Nephron progenitor cell (in vitro differentiated cells): ENCODE data around the gene ANKRD45.
"Not testable (repeated sequence)": the region's sequence is repeated elsewhere in the genome, so short reads cannot be mapped to it uniquely, and the experiment has no call there.

Experiments used
- DNase-seq: peaks from one replicate; pipeline ENCODE4 v3.0.0; 2021
- H3K27ac Mint-ChIP-seq: 2 replicates; pipeline ENCODE4 v1.8.0; 2021; ENCODE audit warnings: mild to moderate bottlenecking, moderate library complexity, mixed read lengths
- H3K27me3 Mint-ChIP-seq: 2 replicates; pipeline ENCODE4 v1.8.0; 2021; ENCODE audit warnings: mild to moderate bottlenecking, low read depth, mixed read lengths; ENCODE audit not compliant: poor library complexity
- H3K36me3 Mint-ChIP-seq: 2 replicates; pipeline ENCODE4 v1.8.0; 2021; ENCODE audit warnings: low read depth, mixed read lengths
- H3K4me1 Mint-ChIP-seq: 2 replicates; pipeline ENCODE4 v1.8.0; 2021; ENCODE audit warnings: mixed read lengths
- H3K4me3 Mint-ChIP-seq: 2 replicates; pipeline ENCODE4 v1.8.0; 2021; ENCODE audit warnings: mild to moderate bottlenecking, moderate library complexity, mixed read lengths
- H3K9me3 Mint-ChIP-seq: 2 replicates; pipeline ENCODE4 v1.8.0; 2021; ENCODE audit warnings: mild to moderate bottlenecking, moderate library complexity, mixed read lengths
- TF ChIP-seq, protein P1 (sequence below): fragments of 200-600 bp; sonication (generic); IDR thresholded peaks from 2 replicates; pipeline ENCODE4 v1.5.0; 2021; ENCODE audit warnings: antibody characterized with exemption

The ANKRD45 gene

DNA sequence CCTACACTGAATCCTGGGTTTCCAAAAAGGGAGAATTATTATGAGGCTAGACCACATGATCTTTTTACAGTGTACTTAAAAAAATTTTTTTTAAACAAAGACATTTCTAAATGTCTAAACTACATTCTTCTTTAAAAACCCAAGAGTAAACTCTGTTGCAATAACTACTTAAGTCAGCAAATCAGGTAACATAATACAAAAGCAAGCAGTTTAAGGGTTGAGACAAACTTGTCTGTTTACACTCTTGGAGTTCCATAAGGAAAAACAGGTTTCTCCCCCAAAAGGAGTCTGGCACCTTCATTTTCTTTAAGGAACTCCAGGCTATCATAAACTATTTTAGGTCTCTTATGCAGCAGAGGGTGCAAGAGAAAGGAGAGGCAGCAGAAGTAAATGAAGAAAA lies 12.5 kb upstream of the ANKRD45 start:
- Mint-ChIP-seq H3K27ac (peak overlapping the region; percentile 62), H3K4me3 (no peak overlapping the region), H3K36me3 (peaks cover 31% of the 10 kb centered on the region), H3K27me3 (no peaks in the 10 kb centered on the region), H3K4me1 (peaks cover 29% of the 10 kb centered on the region), H3K9me3 (peaks cover 35% of the 10 kb centered on the region)
- TF ChIP-seq, protein P1, sequence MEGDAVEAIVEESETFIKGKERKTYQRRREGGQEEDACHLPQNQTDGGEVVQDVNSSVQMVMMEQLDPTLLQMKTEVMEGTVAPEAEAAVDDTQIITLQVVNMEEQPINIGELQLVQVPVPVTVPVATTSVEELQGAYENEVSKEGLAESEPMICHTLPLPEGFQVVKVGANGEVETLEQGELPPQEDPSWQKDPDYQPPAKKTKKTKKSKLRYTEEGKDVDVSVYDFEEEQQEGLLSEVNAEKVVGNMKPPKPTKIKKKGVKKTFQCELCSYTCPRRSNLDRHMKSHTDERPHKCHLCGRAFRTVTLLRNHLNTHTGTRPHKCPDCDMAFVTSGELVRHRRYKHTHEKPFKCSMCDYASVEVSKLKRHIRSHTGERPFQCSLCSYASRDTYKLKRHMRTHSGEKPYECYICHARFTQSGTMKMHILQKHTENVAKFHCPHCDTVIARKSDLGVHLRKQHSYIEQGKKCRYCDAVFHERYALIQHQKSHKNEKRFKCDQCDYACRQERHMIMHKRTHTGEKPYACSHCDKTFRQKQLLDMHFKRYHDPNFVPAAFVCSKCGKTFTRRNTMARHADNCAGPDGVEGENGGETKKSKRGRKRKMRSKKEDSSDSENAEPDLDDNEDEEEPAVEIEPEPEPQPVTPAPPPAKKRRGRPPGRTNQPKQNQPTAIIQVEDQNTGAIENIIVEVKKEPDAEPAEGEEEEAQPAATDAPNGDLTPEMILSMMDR = no peak
- no peak for DNase-seq

DNA sequence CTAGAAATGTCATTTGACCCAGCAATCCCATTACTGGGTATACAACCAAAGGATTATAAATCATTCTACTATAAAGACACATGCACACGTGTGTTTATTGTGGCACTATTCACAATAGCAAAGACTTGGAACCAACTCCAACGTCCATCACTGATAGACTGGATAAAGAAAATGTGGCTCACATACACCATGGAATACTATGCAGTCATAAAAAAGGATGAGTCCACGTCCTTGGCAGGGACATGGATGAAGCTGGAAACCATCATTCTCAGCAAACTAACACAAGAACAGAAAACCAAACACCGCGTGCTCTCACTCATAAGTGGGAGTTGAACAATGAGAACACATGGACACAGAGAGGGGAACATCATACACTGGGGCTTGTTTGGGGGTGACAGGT lies 10.5 kb upstream of the ANKRD45 start:
- H3K27ac Mint-ChIP-seq, H3K27me3 Mint-ChIP-seq, DNase-seq, H3K4me3 Mint-ChIP-seq: not testable (repeated sequence)
- peaks cover 47% of the 10 kb centered on the region for H3K36me3 Mint-ChIP-seq
- H3K4me1 Mint-ChIP-seq = peaks cover 19% of the 10 kb centered on the region
- H3K9me3 Mint-ChIP-seq = peaks cover 50% of the 10 kb centered on the region

DNA sequence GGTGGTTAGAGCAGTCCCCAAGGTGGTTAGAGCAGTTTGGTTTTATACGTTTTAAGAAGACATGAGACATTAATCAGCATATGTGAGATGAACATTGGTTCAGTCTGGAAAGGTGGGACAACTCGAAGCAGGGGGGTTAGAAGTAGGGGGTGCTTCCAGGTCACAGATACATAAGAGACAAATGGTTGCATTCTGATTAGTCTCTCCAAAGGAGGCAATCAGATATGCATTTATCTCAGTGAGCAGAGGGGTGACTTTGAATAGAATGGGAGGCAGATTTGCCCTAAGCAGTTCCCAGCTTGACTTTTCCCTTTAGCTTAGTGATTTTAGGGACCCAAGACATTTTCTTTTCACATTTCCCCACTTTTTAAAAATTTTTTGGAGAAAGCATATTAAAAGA lies 4.8 kb upstream of the ANKRD45 start:
- peaks cover 73% of the 10 kb centered on the region for H3K36me3 Mint-ChIP-seq
- H3K4me3 Mint-ChIP-seq, DNase-seq, H3K27ac Mint-ChIP-seq, H3K27me3 Mint-ChIP-seq, H3K4me1 Mint-ChIP-seq: not testable (repeated sequence)
- peaks cover 48% of the 10 kb centered on the region for H3K9me3 Mint-ChIP-seq

GRCh38 chr1:173666646-173667045 lies 3.0 kb downstream of the ANKRD45 start:
- Mint-ChIP-seq H3K4me3 (no peak overlapping the region), H3K4me1 (peaks cover 7% of the 10 kb centered on the region), H3K36me3 (peaks cover 19% of the 10 kb centered on the region), H3K27ac (no peak overlapping the region), H3K9me3 (no peaks in the 10 kb centered on the region), H3K27me3 (peaks cover 19% of the 10 kb centered on the region)
- TF ChIP-seq, protein P1 = no peak
- no peak for DNase-seq

DNA sequence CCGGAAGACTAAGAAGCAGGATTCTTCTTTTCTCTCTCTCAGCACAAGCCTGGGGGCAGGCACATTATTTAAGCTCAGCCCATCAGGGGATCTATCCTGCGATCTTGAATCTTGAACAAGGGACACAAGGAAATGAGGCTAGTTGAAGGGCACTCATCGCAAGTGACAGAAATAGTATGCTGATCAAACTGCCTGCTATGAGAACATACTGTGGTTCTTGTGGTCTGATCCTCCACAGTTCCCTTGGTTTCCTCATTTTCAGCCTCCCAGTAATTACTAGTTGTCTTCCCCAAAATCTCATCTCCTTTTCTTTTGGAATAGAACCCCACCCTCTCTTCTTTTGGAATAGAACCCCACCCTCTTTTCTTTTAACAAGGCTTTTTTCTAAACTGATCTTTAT lies 6.5 kb downstream of the ANKRD45 start:
- Mint-ChIP-seq H3K36me3 (peaks cover 24% of the 10 kb centered on the region), H3K4me3 (no peak overlapping the region), H3K4me1 (no peaks in the 10 kb centered on the region), H3K27me3 (peaks cover 14% of the 10 kb centered on the region), H3K9me3 (no peaks in the 10 kb centered on the region), H3K27ac (no peak overlapping the region)
- TF ChIP-seq, protein P1 = no peak
- no peak for DNase-seq

- H3K27ac Mint-ChIP-seq = no peak overlapping the region
- H3K36me3 Mint-ChIP-seq = peaks cover 30% of the 10 kb centered on the region
- DNase-seq = no peak
- H3K9me3 Mint-ChIP-seq = no peaks in the 10 kb centered on the region
- H3K27me3 Mint-ChIP-seq = peaks cover 9% of the 10 kb centered on the region
- TF ChIP-seq, protein P1 = no peak
- no peaks in the 10 kb centered on the region for H3K4me1 Mint-ChIP-seq
- H3K4me3 Mint-ChIP-seq = no peak overlapping the region
Measured at GRCh38 chr1:173661763-173662162, 7.9 kb downstream of the ANKRD45 start.

- Mint-ChIP-seq H3K4me3 (no peak overlapping the region), H3K9me3 (peaks cover 4% of the 10 kb centered on the region), H3K36me3 (peaks cover 34% of the 10 kb centered on the region), H3K4me1 (no peaks in the 10 kb centered on the region), H3K27me3 (peaks cover 8% of the 10 kb centered on the region), H3K27ac (no peak overlapping the region)
- no peak for DNase-seq
- TF ChIP-seq, protein P1 = no peak
Measured at GRCh38 chr1:173661271-173661670, 8.4 kb downstream of the ANKRD45 start.
